Measurements from ENCODE around the gene RENBP.

Gene RENBP

GRCh38 chrX:153953342-153953830 is 8.9 kb upstream of the RENBP start:
- Histone ChIP-seq H3K4me3 (ENCODE audit: low read depth, low read length) (no peak overlapping the region), H3K27me3 (no peaks in the 10 kb centered on the region), H3K4me1 (peaks cover 4% of the 10 kb centered on the region), H3K9me3 (no peaks in the 10 kb centered on the region), H3K36me3 (peaks cover 91% of the 10 kb centered on the region)
- peak; percentile 83 for TF ChIP-seq CTCF (IDR thresholded peaks at IDR 0.05; ENCODE audit: low read depth, low read length)
- DNase-seq, result peak; percentile 79

GRCh38 chrX:153952373-153953026 is 8.1 kb upstream of the RENBP start:
- Histone ChIP-seq H3K4me3 (ENCODE audit: low read depth, low read length) (no peak overlapping the region), H3K4me1 (peaks cover 4% of the 10 kb centered on the region), H3K9me3 (no peaks in the 10 kb centered on the region), H3K36me3 (peaks cover 88% of the 10 kb centered on the region), H3K27me3 (no peaks in the 10 kb centered on the region)
- no peak for TF ChIP-seq CTCF (IDR thresholded peaks at IDR 0.05; ENCODE audit: low read depth, low read length)
- DNase-seq, result no peak

DNA sequence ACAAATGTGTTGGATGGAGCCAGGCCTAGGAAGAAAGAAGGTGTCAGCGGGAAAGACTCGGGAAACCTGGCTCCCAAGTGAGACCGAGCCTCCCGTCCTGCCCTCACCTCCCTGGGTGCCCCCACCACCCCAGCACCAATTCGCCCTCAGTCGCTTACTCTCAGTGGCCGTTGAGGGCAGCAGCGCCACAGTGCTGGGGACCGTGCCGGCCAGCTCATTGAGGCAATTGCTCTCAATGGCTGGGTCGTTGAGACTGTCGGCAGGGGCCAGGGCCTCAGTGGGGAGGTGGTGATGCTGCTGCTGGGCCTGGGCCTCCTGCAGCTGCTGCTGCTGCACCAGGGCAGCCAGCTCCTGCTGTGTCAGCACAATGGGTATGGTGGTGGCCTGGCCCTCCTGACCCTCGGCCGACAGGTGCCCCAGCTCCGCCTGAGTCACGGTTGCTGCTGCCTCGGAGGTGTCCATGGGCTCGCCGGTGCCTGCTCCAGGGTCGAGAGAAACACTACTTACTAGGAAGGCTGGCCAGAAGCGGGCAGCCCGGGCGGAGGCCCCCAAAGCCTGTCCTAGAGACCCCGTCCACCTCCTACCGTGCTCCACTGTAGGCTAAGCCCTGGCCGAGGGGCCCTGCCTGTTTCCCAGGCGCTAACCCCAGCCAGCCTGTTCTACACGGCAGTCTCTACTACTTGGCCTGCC is 7.4 kb upstream of the RENBP start:
- no peak for TF ChIP-seq CTCF (IDR thresholded peaks at IDR 0.05; ENCODE audit: low read depth, low read length)
- no peak overlapping the region for H3K4me3 ChIP-seq (ENCODE audit: low read depth, low read length)
- H3K36me3 ChIP-seq, result peaks cover 81% of the 10 kb centered on the region
- DNase-seq, result no peak
- H3K27me3 ChIP-seq, result no peaks in the 10 kb centered on the region
- H3K9me3 ChIP-seq, result no peaks in the 10 kb centered on the region
- peaks cover 4% of the 10 kb centered on the region for H3K4me1 ChIP-seq

GRCh38 chrX:153950127-153950526 is 5.7 kb upstream of the RENBP start:
- H3K36me3 ChIP-seq, result peaks cover 64% of the 10 kb centered on the region
- no peak for TF ChIP-seq CTCF (IDR thresholded peaks at IDR 0.05; ENCODE audit: low read depth, low read length)
- DNase-seq, result no peak

GRCh38 chrX:153948847-153949805 is 4.7 kb upstream of the RENBP start:
- no peak for TF ChIP-seq CTCF (IDR thresholded peaks at IDR 0.05; ENCODE audit: low read depth, low read length)
- Histone ChIP-seq H3K9me3 (no peaks in the 10 kb centered on the region), H3K4me3 (ENCODE audit: low read depth, low read length) (no peak overlapping the region), H3K36me3 (peaks cover 54% of the 10 kb centered on the region), H3K27me3 (no peaks in the 10 kb centered on the region), H3K4me1 (peaks cover 4% of the 10 kb centered on the region)
- no peak for DNase-seq

More at GRCh38 chrX:153950127-153950526, 5.7 kb upstream of the RENBP start:
- Histone ChIP-seq H3K9me3 (no peaks in the 10 kb centered on the region), H3K27me3 (no peaks in the 10 kb centered on the region), H3K4me3 (ENCODE audit: low read depth, low read length) (no peak overlapping the region), H3K4me1 (peaks cover 4% of the 10 kb centered on the region)
